GM12878 (cell line): Measurements from ENCODE around the gene KRTAP10-2. TPM values are rescaled to one million over a fixed set of nuclear protein-coding genes. Genes with fewer than 3 reads are reported as not detected.

ENCODE experiments used
- ATAC-seq: fragments of 200-7000 bp; cut with Tn5 transposase; 3 replicates; pipeline ENCODE4 v1.9.1; 2020; ENCODE audit warnings: mild to moderate bottlenecking, moderate library complexity
- BruUV-seq: library from RNA; stranded (reverse); fragments of 400-500 nt; replicated peaks from 2 replicates; lab custom pipeline; 2021; lab: Mats Ljungman, UMichigan
- CTCF ChIA-PET: fragments of 300-600 bp; sonication (Branson Sonifier 250); formaldehyde crosslinking; extraction: SDS; loops from one replicate; lab custom pipeline; 2021; ENCODE audit warnings: inconsistent platforms; lab: Yijun Ruan, JAX
- POLR2A ChIA-PET: fragments of 350-600 bp; formaldehyde crosslinking; extraction: SDS; loops from one replicate; lab custom pipeline; 2021; ENCODE audit warnings: inconsistent platforms; lab: Charles Lee
- RAD21 ChIA-PET: fragments of 300-600 bp; sonication (Branson Sonifier 250); formaldehyde crosslinking; loops from one replicate; lab custom pipeline; 2023; ENCODE audit warnings: antibody characterized with exemption; ENCODE audit not compliant: unreplicated experiment; lab: Charles Lee
- SMC1A ChIA-PET: fragments of 300-600 bp; sonication (Branson Sonifier 250); formaldehyde crosslinking; loops from one replicate; lab custom pipeline; 2023; ENCODE audit not compliant: unreplicated experiment, uncharacterized antibody; lab: Charles Lee
- DNase-seq: peaks from one replicate; pipeline ENCODE4 v3.0.0-alpha.2; 2011; ENCODE audit warnings: low read depth, low spot score
- FAIRE-seq: peaks from 3 replicates; lab custom pipeline; 2011; peaks lifted over from hg19 to GRCh38; lab: Jason Lieb, UNC
- H2AFZ ChIP-seq: 2 replicates; pipeline ENCODE4 v1.6.0; 2011; ENCODE audit warnings: low read depth, low read length, control low read depth; ENCODE audit not compliant: control insufficient read depth
- H3K27ac ChIP-seq: 2 replicates; pipeline ENCODE4 v1.5.1; 2011; ENCODE audit warnings: control low read depth; ENCODE audit not compliant: control insufficient read depth, insufficient read depth
- H3K27me3 ChIP-seq, 2 experiments: replicated peaks in 1 of 2; 2 replicates each; pipeline versions ENCODE4 v1.6.0 to v1.6.1; 2011; ENCODE audit warnings: low read length in 1 of 2; ENCODE audit not compliant: control insufficient read depth in 2 of 2, insufficient read depth in 2 of 2
- H3K36me3 ChIP-seq, 2 experiments: 2 replicates each; pipeline ENCODE4 v1.5.1; 2011; ENCODE audit warnings: low read length in 1 of 2; ENCODE audit not compliant: control insufficient read depth in 2 of 2, insufficient read depth in 2 of 2
- H3K4me1 ChIP-seq: 2 replicates; pipeline ENCODE4 v1.6.1; 2011; ENCODE audit warnings: mild to moderate bottlenecking, low read length, moderate library complexity, mixed read lengths; ENCODE audit not compliant: control insufficient read depth, insufficient read depth
- H3K4me2 ChIP-seq: 2 replicates; pipeline ENCODE4 v1.6.0; 2011; ENCODE audit warnings: control low read depth; ENCODE audit not compliant: control insufficient read depth, insufficient read depth
- H3K4me3 ChIP-seq: fragments of 200-600 bp; sonication (generic); 2 replicates; pipeline ENCODE4 v1.5.1; 2016
- H3K79me2 ChIP-seq: 2 replicates; pipeline ENCODE4 v1.6.0; 2011; ENCODE audit warnings: low read length; ENCODE audit not compliant: control insufficient read depth, insufficient read depth
- H3K9ac ChIP-seq: 2 replicates; pipeline ENCODE4 v1.8.0; 2011; ENCODE audit warnings: low read length, control low read depth, mixed read lengths; ENCODE audit not compliant: control insufficient read depth, insufficient read depth
- H3K9me3 ChIP-seq: replicated peaks from 3 replicates; pipeline ENCODE4 v1.5.1; 2011; ENCODE audit warnings: mild to moderate bottlenecking, low read length; ENCODE audit not compliant: control insufficient read depth, insufficient read depth
- H4K20me1 ChIP-seq: 2 replicates; pipeline ENCODE4 v1.6.0; 2011; ENCODE audit not compliant: control insufficient read depth, insufficient read depth
- ATF7 ChIP-seq: fragments of 450-650 bp; IDR thresholded peaks from 2 replicates; pipeline ENCODE4 v1.6.1; 2016; ENCODE audit warnings: low read depth, mild to moderate bottlenecking
- DPF2 ChIP-seq: fragments of 450-650 bp; IDR thresholded peaks from 2 replicates; pipeline ENCODE4 v1.6.1; 2017; ENCODE audit warnings: mild to moderate bottlenecking
- ESRRA ChIP-seq: IDR thresholded peaks from 2 replicates; pipeline ENCODE4 v1.6.1; 2012; ENCODE audit warnings: mild to moderate bottlenecking, low read length, improper control_type of control experiment
- FOXK2 ChIP-seq: fragments of 450-650 bp; IDR thresholded peaks from 2 replicates; pipeline ENCODE4 v1.6.1; 2017; ENCODE audit warnings: mild to moderate bottlenecking, moderate library complexity
- JUNB ChIP-seq: IDR thresholded peaks from 2 replicates; pipeline ENCODE4 v1.6.1; 2016; ENCODE audit warnings: antibody characterized with exemption, mild to moderate bottlenecking
- MTA2 ChIP-seq: fragments of 450-650 bp; IDR thresholded peaks from 2 replicates; pipeline ENCODE4 v1.6.1; 2016; ENCODE audit warnings: low read depth, mild to moderate bottlenecking, moderate library complexity
- NBN ChIP-seq: fragments of 450-650 bp; IDR thresholded peaks from 2 replicates; pipeline ENCODE4 v1.6.1; 2016
- NFIC ChIP-seq: IDR thresholded peaks from 2 replicates; pipeline ENCODE4 v1.6.1; 2012; ENCODE audit warnings: low read depth, mild to moderate bottlenecking, inconsistent platforms, low read length, moderate library complexity
- PAX5 ChIP-seq: IDR thresholded peaks from 2 replicates; pipeline ENCODE4 v1.6.1; 2011; ENCODE audit warnings: low read depth, low read length, borderline replicate concordance
- RUNX3 ChIP-seq: IDR thresholded peaks from 2 replicates; pipeline ENCODE4 v1.6.1; 2012; ENCODE audit warnings: low read length, inconsistent platforms
- TCF7 ChIP-seq: IDR thresholded peaks from 2 replicates; pipeline ENCODE4 v1.6.1; 2014; ENCODE audit warnings: antibody characterized with exemption, borderline replicate concordance
- WGBS: methylation state at CpG from one replicate; pipeline ENCODE4 v1.1.6; 2016; ENCODE audit warnings: low lambda C conversion rate; ENCODE audit not compliant: insufficient replicate concordance, insufficient coverage; ENCODE audit errors: missing lambda C conversion rate; 5-methylcytosine and 5-hydroxymethylcytosine counted together
- in situ Hi-C: fragments of 300-500 bp; cut with MboI; formaldehyde crosslinking; loops from 9 replicates; pipeline ENCODE4 v1.14.3; 2018; ENCODE audit warnings: mixed read lengths
- intact Hi-C: fragments of 100-400 bp; cut with micrococcal nuclease; formaldehyde crosslinking; loops from one replicate; pipeline ENCODE4 v1.14.2; 2022; ENCODE audit not compliant: unreplicated experiment
- polyA plus RNA-seq, 11 experiments: library from polyadenylated mRNA; depleted of rRNA in 4 of 11; unstranded in 6 of 11; stranded (reverse) in 5 of 11; fragments of >200 nt; fragmentation: Nextera tagmentation in 4 of 11; fragmentation: Illumina TruSeq in 1 of 11; extraction: Ambion mirVana in 4 of 11; extraction: Trizol in 1 of 11; gene quantifications; 1 replicate in 1 of 11; 2 replicates in 10 of 11; pipeline versions ENCODE4 v1.2.1 to v1.2.3, GENCODE V29; 2011 to 2016; ENCODE audit warnings: inconsistent platforms in 2 of 11, missing spikeins in 2 of 11, low read depth in 1 of 11
- total RNA-seq, 4 experiments: library from RNA; depleted of rRNA in 3 of 4; stranded (reverse); fragments of >200 nt in 3 of 4; fragmentation: Illumina TruSeq in 1 of 4; extraction: Trizol in 1 of 4; gene quantifications; 2 replicates each; pipeline versions ENCODE4 v1.2.1 to v1.2.3, GENCODE V29; 2013 to 2021

The KRTAP10-2 gene
- total and polyA plus RNA-seq, 10 of the 15 experiments (the other 5 are each of a cell fraction or from before 2014, with no cell fraction given) = not detected

- SMC1A ChIA-PET = no interaction called here
Measured at GRCh38 chr21:44564886-44565598, 13.7 kb upstream of the KRTAP10-2 start.

GRCh38 chr21:44564099-44564498 is 12.8 kb upstream of the KRTAP10-2 start:
- H2AFZ ChIP-seq = no peak overlapping the region
- no peak overlapping the region for H3K27ac ChIP-seq
- H4K20me1 ChIP-seq = no peaks in the 10 kb centered on the region
- SMC1A ChIA-PET = interaction anchor here (0.5 kb wide), 1 partner anchor 230 kb away, joined by 3 read pairs; no protein-coding TSS in a partner anchor
- no peak for TF ChIP-seq ESRRA
- TF ChIP-seq, all 136 proteins: peak for 0
- Histone ChIP-seq H3K4me3 (no peak overlapping the region), H3K9me3 (no peaks in the 10 kb centered on the region; the same call in 1 of the 3 replicates), H3K9ac (no peak overlapping the region), H3K79me2 (no peaks in the 10 kb centered on the region), H3K4me1 (no peaks in the 10 kb centered on the region), H3K36me3 (no peaks in the 10 kb centered on the region), H3K4me2 (no peak overlapping the region), H3K27me3 (no peaks in the 10 kb centered on the region)
- WGBS = 97% methylated on average over 1 of the region's 1 CpG
- ChIA-PET CTCF (no interaction called here), POLR2A (no interaction called here), RAD21 (interaction anchor here (0.9 kb wide), 1 partner anchor 55 kb away, joined by 3 read pairs; no protein-coding TSS in a partner anchor)
- BruUV-seq = no TSS peak
- in situ Hi-C loops = no loop called here
- FAIRE-seq = no peak
- no peak for DNase-seq
- no peak for ATAC-seq
- intact Hi-C loops = no loop called here

More at GRCh38 chr21:44564886-44565598, 13.7 kb upstream of the KRTAP10-2 start:
- H3K4me3 ChIP-seq = no peak overlapping the region
- H3K79me2 ChIP-seq = no peaks in the 10 kb centered on the region
- FAIRE-seq (peak; percentile 72), ATAC-seq (peak; percentile 89), DNase-seq (no peak)
- CTCF ChIA-PET = no interaction called here
- no peaks in the 10 kb centered on the region for H3K36me3 ChIP-seq
- H3K27ac ChIP-seq = no peak overlapping the region
- peak overlapping the region; percentile 30 for H2AFZ ChIP-seq
- no peaks in the 10 kb centered on the region for H3K4me1 ChIP-seq
- RAD21 ChIA-PET = no interaction called here
- no TSS peak for BruUV-seq
- peak overlapping the region; percentile 35; the same call in 1 of the 2 replicates for H3K4me2 ChIP-seq
- peak; percentile 91 for TF ChIP-seq JUNB
- peak; percentile 60; the same call in 1 of the 2 replicates for TF ChIP-seq RUNX3
- 0 out of 2 replicates have a peak, but pooled peaks have one; percentile 20 for TF ChIP-seq DPF2
- TF ChIP-seq MTA2 = peak; percentile 37; the same call in 1 of the 2 replicates
- TF ChIP-seq ATF7 = peak; percentile 51
- TF ChIP-seq FOXK2 = no peak
- TF ChIP-seq NFIC = peak; percentile 65; the same call in 1 of the 2 replicates
- no peak for TF ChIP-seq PAX5
- peak; percentile 61 for TF ChIP-seq TCF7
- TF ChIP-seq NBN = peak; percentile 36; the same call in 1 of the 2 replicates
- TF ChIP-seq, all 136 proteins: peak for 8
- in situ Hi-C loops = no loop called here
- Histone ChIP-seq H3K27me3 (no peaks in the 10 kb centered on the region), H3K9ac (no peak overlapping the region), H4K20me1 (no peaks in the 10 kb centered on the region), H3K9me3 (no peaks in the 10 kb centered on the region; the same call in 1 of the 3 replicates)
- intact Hi-C loops = no loop called here
- 4% methylated on average over 1 of the region's 1 CpG for WGBS
- POLR2A ChIA-PET = no interaction called here
